GM23338 (cell line): ENCODE measurements around the gene ABCA13. TPM values are rescaled to one million over a fixed set of nuclear protein-coding genes. Genes with fewer than 3 reads are reported as not detected.

Experiments
- ATAC-seq: fragments of 200-7000 bp; cut with Tn5 transposase; 3 replicates; pipeline ENCODE4 v1.9.1; 2020
- DNase-seq: peaks from one replicate; pipeline ENCODE4 v3.0.0-alpha.2; 2015; ENCODE audit warnings: low spot score
- H2AFZ ChIP-seq: fragments of 200-600 bp; sonication (generic); 2 replicates; pipeline ENCODE4 v1.8.0; 2016; ENCODE audit warnings: antibody characterized with exemption, mild to moderate bottlenecking, moderate library complexity
- H3F3A ChIP-seq: fragments of 200-600 bp; sonication (generic); replicated peaks from 2 replicates; pipeline ENCODE4 v1.8.0; 2017; ENCODE audit warnings: antibody characterized with exemption, mixed run types, low read depth
- H3K27ac ChIP-seq: fragments of 200-600 bp; sonication (generic); 2 replicates; pipeline ENCODE4 v1.6.1; 2016; ENCODE audit warnings: low read depth
- H3K27me3 ChIP-seq: fragments of 200-600 bp; sonication (generic); 2 replicates; pipeline ENCODE4 v1.8.0; 2016; ENCODE audit warnings: mild to moderate bottlenecking, mixed run types, moderate library complexity; ENCODE audit not compliant: insufficient read depth
- H3K36me3 ChIP-seq: fragments of 200-600 bp; sonication (generic); 2 replicates; pipeline ENCODE4 v1.8.0; 2016; ENCODE audit warnings: mild to moderate bottlenecking; ENCODE audit not compliant: insufficient read depth
- H3K4me1 ChIP-seq: fragments of 200-600 bp; sonication (generic); 2 replicates; pipeline ENCODE4 v1.8.0; 2016; ENCODE audit warnings: mild to moderate bottlenecking, moderate library complexity; ENCODE audit not compliant: insufficient read depth
- H3K4me2 ChIP-seq: fragments of 200-600 bp; sonication (generic); 2 replicates; pipeline ENCODE4 v1.7.1; 2017; ENCODE audit warnings: mixed run types
- H3K4me3 ChIP-seq: fragments of 200-600 bp; sonication (generic); 2 replicates; pipeline ENCODE4 v1.6.1; 2016; ENCODE audit warnings: mixed run types
- H3K79me2 ChIP-seq: fragments of 200-600 bp; sonication (generic); replicated peaks from 2 replicates; pipeline ENCODE4 v1.8.0; 2017; ENCODE audit warnings: mild to moderate bottlenecking; ENCODE audit not compliant: insufficient read depth
- H3K9me2 ChIP-seq: fragments of 200-600 bp; sonication (generic); 2 replicates; pipeline ENCODE4 v1.8.0; 2017; ENCODE audit not compliant: insufficient read depth
- H4K20me1 ChIP-seq: fragments of 200-600 bp; sonication (generic); replicated peaks from 2 replicates; pipeline ENCODE4 v1.8.0; 2017; ENCODE audit warnings: mild to moderate bottlenecking; ENCODE audit not compliant: insufficient read depth
- H3K27ac Mint-ChIP-seq: 2 replicates; pipeline ENCODE4 v1.8.0; 2020; ENCODE audit warnings: inconsistent platforms, mild to moderate bottlenecking, moderate library complexity, mixed read lengths
- H3K27me3 Mint-ChIP-seq: 3 replicates; pipeline ENCODE4 v1.8.0; 2022; ENCODE audit warnings: low read depth, mild to moderate bottlenecking, moderate library complexity, mixed read lengths, inconsistent platforms; ENCODE audit not compliant: insufficient read depth, poor library complexity
- H3K36me3 Mint-ChIP-seq: 3 replicates; pipeline ENCODE4 v1.8.0; 2021; ENCODE audit warnings: low read depth, mild to moderate bottlenecking, inconsistent platforms, moderate library complexity, mixed read lengths
- H3K4me1 Mint-ChIP-seq: 3 replicates; pipeline ENCODE4 v1.8.0; 2020; ENCODE audit warnings: mild to moderate bottlenecking, inconsistent platforms, mixed read lengths
- H3K4me3 Mint-ChIP-seq: 3 replicates; pipeline ENCODE4 v1.8.0; 2021; ENCODE audit warnings: moderate library complexity, mild to moderate bottlenecking, inconsistent platforms, mixed read lengths
- H3K9me3 Mint-ChIP-seq: 3 replicates; pipeline ENCODE4 v1.8.0; 2020; ENCODE audit warnings: moderate library complexity, mild to moderate bottlenecking, inconsistent platforms, mixed read lengths
- CREB1 ChIP-seq: fragments of 250-450 bp; sonication (Bioruptor Pico); IDR thresholded peaks from 2 replicates; pipeline ENCODE4 v1.5.0; 2020; ENCODE audit warnings: low read depth, mild to moderate bottlenecking, moderate library complexity
- EZH2 ChIP-seq: fragments of 200-600 bp; sonication (generic); IDR thresholded peaks from one replicate; pipeline ENCODE4 v1.8.0; 2017; ENCODE audit warnings: antibody characterized with exemption, mild to moderate bottlenecking, low read depth; ENCODE audit not compliant: unreplicated experiment
- EZH2phosphoT487 ChIP-seq: fragments of 200-600 bp; sonication (generic); IDR thresholded peaks from one replicate; pipeline ENCODE4 v1.8.1; 2018; ENCODE audit warnings: antibody characterized with exemption; ENCODE audit not compliant: unreplicated experiment
- JUNB ChIP-seq: IDR thresholded peaks from one replicate; pipeline ENCODE4 v1.6.1; 2016; ENCODE audit warnings: antibody characterized with exemption; ENCODE audit not compliant: unreplicated experiment
- NANOG ChIP-seq: IDR thresholded peaks from 2 replicates; pipeline ENCODE4 v1.6.1; 2016; ENCODE audit warnings: antibody characterized with exemption, borderline replicate concordance
- POLR2AphosphoS5 ChIP-seq: IDR thresholded peaks from 2 replicates; pipeline ENCODE4 v1.6.1; 2016; ENCODE audit warnings: antibody characterized with exemption, low read depth
- REST ChIP-seq: IDR thresholded peaks from one replicate; pipeline ENCODE4 v1.6.1; 2018; ENCODE audit warnings: antibody characterized with exemption; ENCODE audit not compliant: unreplicated experiment
- STAT1 ChIP-seq: IDR thresholded peaks from one replicate; pipeline ENCODE4 v1.6.1; 2016; ENCODE audit warnings: antibody characterized with exemption; ENCODE audit not compliant: unreplicated experiment
- ZNF114 ChIP-seq: fragments of 250-450 bp; sonication (Bioruptor Pico); IDR thresholded peaks from 2 replicates; pipeline ENCODE4 v1.5.0; 2020; ENCODE audit warnings: mild to moderate bottlenecking, moderate library complexity
- ZNF331 ChIP-seq: fragments of 250-450 bp; sonication (Bioruptor Pico); IDR thresholded peaks from 2 replicates; pipeline ENCODE4 v1.5.0; 2020; ENCODE audit warnings: low read depth, mild to moderate bottlenecking, moderate library complexity
- ZNF462 ChIP-seq: fragments of 250-450 bp; sonication (Bioruptor Pico); IDR thresholded peaks from 2 replicates; pipeline ENCODE4 v1.5.0; 2020; ENCODE audit warnings: mild to moderate bottlenecking, moderate library complexity
- polyA plus RNA-seq: library from polyadenylated mRNA; unstranded; fragments of >200 nt; fragmentation: Nextera tagmentation; extraction: Ambion mirVana; gene quantifications from 2 replicates; pipeline ENCODE4 v1.2.1, GENCODE V29; 2016
- total RNA-seq: library from RNA; depleted of rRNA; stranded (reverse); fragments of >200 nt; shearing (Covaris generic); gene quantifications from 2 replicates; pipeline ENCODE4 v1.2.3, GENCODE V29; 2014
- TF ChIP-seq, protein P1 (sequence below): IDR thresholded peaks from 2 replicates; pipeline ENCODE4 v1.6.1; 2016; ENCODE audit warnings: antibody characterized with exemption

The ABCA13 gene
- total and polyA plus RNA-seq, 2 experiments from 2014 or later = 0.21 TPM; not detected in 1

DNA sequence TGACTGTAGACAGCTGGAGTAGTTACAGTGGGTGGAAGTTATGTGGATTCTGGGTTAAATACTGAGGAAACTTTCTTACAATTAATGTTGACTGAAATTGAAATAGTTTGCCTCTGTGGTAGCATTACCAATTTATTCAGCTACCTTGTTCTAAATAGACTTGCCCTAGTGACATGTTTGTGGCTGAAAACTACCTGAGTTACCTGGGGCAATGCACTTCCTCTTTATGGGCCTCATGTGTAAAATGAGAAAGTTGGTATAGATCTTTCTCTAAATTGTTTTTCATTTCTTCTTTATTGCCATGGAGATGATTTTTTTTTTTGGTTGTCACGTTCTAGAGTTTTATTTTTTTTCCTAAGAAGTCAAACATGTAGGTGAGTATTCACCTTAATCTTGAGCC is 500.4 kb downstream of the ABCA13 start (continued):
- no peak for TF ChIP-seq ZNF462 (CRISPR knock-in tag)

DNA sequence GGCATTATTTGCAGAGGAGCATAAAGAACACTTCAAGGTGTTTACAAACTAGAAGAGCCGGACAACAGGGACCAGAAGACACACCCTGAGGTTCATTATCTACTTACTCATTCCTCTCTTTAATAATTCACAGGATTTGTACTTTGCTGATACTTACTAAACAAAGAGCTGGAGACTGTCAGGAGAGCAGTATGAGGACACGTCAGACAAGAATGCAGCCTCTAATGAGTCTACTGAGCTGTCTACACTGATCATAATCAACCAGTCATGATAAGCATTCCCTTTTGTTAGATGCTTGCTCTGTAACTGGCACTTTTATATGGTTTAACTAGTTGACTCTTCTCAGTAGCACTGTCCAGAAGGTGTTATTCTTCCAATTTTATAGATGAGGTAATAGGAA is 509.7 kb downstream of the ABCA13 start:
- DNase-seq (no peak), ATAC-seq (no peak)
- H4K20me1 ChIP-seq = no peaks in the 10 kb centered on the region
- H3F3A ChIP-seq = no peaks in the 10 kb centered on the region
- H3K27ac ChIP-seq = no peak overlapping the region
- H3K4me3 ChIP-seq = no peak overlapping the region
- Mint-ChIP-seq H3K36me3 (peaks cover 10% of the 10 kb centered on the region; the same call in 2 of the 3 replicates), H3K27me3 (peaks cover 3% of the 10 kb centered on the region), H3K4me1 (no peaks in the 10 kb centered on the region), H3K27ac (no peak overlapping the region), H3K9me3 (peaks cover 32% of the 10 kb centered on the region), H3K4me3 (no peak overlapping the region)
- TF ChIP-seq NANOG (no peak), JUNB (no peak), STAT1 (no peak), POLR2AphosphoS5 (no peak), ZNF114 (CRISPR knock-in tag) (no peak), EZH2phosphoT487 (no peak), ZNF331 (CRISPR knock-in tag) (no peak), EZH2 (no peak), REST (no peak), CREB1 (no peak)
- TF ChIP-seq, protein P1, sequence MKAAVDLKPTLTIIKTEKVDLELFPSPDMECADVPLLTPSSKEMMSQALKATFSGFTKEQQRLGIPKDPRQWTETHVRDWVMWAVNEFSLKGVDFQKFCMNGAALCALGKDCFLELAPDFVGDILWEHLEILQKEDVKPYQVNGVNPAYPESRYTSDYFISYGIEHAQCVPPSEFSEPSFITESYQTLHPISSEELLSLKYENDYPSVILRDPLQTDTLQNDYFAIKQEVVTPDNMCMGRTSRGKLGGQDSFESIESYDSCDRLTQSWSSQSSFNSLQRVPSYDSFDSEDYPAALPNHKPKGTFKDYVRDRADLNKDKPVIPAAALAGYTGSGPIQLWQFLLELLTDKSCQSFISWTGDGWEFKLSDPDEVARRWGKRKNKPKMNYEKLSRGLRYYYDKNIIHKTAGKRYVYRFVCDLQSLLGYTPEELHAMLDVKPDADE = no peak
- H3K79me2 ChIP-seq = no peaks in the 10 kb centered on the region
- H3K4me2 ChIP-seq = no peak overlapping the region
- no peaks in the 10 kb centered on the region for H3K4me1 ChIP-seq
- H2AFZ ChIP-seq = no peak overlapping the region
- peaks cover 5% of the 10 kb centered on the region; the same call in 1 of the 2 replicates for H3K36me3 ChIP-seq
- H3K9me2 ChIP-seq = no peaks in the 10 kb centered on the region
- no peaks in the 10 kb centered on the region for H3K27me3 ChIP-seq
